ENCODE results near the gene CAD. TPM values are rescaled to one million over a fixed set of nuclear protein-coding genes. Genes with fewer than 3 reads are reported as not detected.

Gene CAD
- total RNA-seq, 1 donor from 2014 or later: 51.2 TPM

GRCh38 chr2:27211943-27212625 is 5.1 kb upstream of the CAD start, which contains the start of the genes ATRAID and SLC5A6:
Gene ATRAID, plus strand, starts transcription at chr2:27212041. Its CDS starts 328 bp downstream, at chr2:27212369.
Gene SLC5A6, minus strand, starts transcription at chr2:27212268. Its CDS starts 4,618 bp downstream, at chr2:27207650.
- Histone ChIP-seq H3K4me2 (ENCODE audit: low read length) (peak within 1 kb of the TSS; percentile 90), H3K4me3 (ENCODE audit: insufficient read depth, low read depth, low read length) (peak within 1 kb of the TSS; percentile 80), H3K36me3 (ENCODE audit: insufficient read depth, low read length) (peaks cover 16% of the 10 kb centered on the region), H3K4me1 (ENCODE audit: insufficient read depth, low read length) (peaks cover 15% of the 10 kb centered on the region), H4K20me1 (ENCODE audit: insufficient read depth, low read length) (peaks cover 3% of the 10 kb centered on the region), H2AFZ (ENCODE audit: low read depth, low read length) (peak within 1 kb of the TSS; percentile 94), H3K79me2 (ENCODE audit: insufficient read depth, low read length) (peaks cover 21% of the 10 kb centered on the region), H3K9ac (ENCODE audit: low read length) (peak within 1 kb of the TSS; percentile 93), H3K9me3 (ENCODE audit: insufficient read depth, low read depth, low read length) (no peaks in the 10 kb centered on the region), H3K27ac (ENCODE audit: low read depth, low read length) (peak within 1 kb of the TSS; percentile 92), H3K27me3 (ENCODE audit: insufficient read depth, low read length) (no peaks in the 10 kb centered on the region)
- H3K4me1 Mint-ChIP-seq (ENCODE audit: low read depth, unreplicated experiment): peaks cover 23% of the 10 kb centered on the region
- H3K9me3 Mint-ChIP-seq (ENCODE audit: unreplicated experiment): no peaks in the 10 kb centered on the region
- FAIRE-seq: no peak
- TF ChIP-seq CTCF (IDR thresholded peaks at IDR 0.05; ENCODE audit: insufficient read depth, low read depth, low read length) (no peak), EZH2 (IDR thresholded peaks at IDR 0.05; ENCODE audit: insufficient read depth, low read length) (no peak)
- H3K27ac Mint-ChIP-seq (ENCODE audit: unreplicated experiment): peak within 1 kb of the TSS; percentile 99
- peak; percentile 76 for DNase-seq (ENCODE audit: low read depth)
- H3K27me3 Mint-ChIP-seq (ENCODE audit: low read depth, unreplicated experiment): no peaks in the 10 kb centered on the region
- H3K4me3 Mint-ChIP-seq (ENCODE audit: unreplicated experiment): peak within 1 kb of the TSS; percentile 95
- H3K36me3 Mint-ChIP-seq (ENCODE audit: low read depth, unreplicated experiment): peaks cover 13% of the 10 kb centered on the region

- Histone ChIP-seq H3K27ac (ENCODE audit: low read depth, low read length) (peak overlapping the region; percentile 92), H3K9ac (ENCODE audit: low read length) (peak overlapping the region; percentile 93), H3K4me3 (ENCODE audit: insufficient read depth, low read depth, low read length) (peak overlapping the region; percentile 74), H2AFZ (ENCODE audit: low read depth, low read length) (peak overlapping the region; percentile 94), H3K9me3 (ENCODE audit: insufficient read depth, low read depth, low read length) (no peaks in the 10 kb centered on the region), H3K4me1 (ENCODE audit: insufficient read depth, low read length) (peaks cover 15% of the 10 kb centered on the region), H4K20me1 (ENCODE audit: insufficient read depth, low read length) (no peaks in the 10 kb centered on the region), H3K27me3 (ENCODE audit: insufficient read depth, low read length) (no peaks in the 10 kb centered on the region), H3K79me2 (ENCODE audit: insufficient read depth, low read length) (peaks cover 27% of the 10 kb centered on the region), H3K4me2 (ENCODE audit: low read length) (peak overlapping the region; percentile 90), H3K36me3 (ENCODE audit: insufficient read depth, low read length) (peaks cover 14% of the 10 kb centered on the region)
- Mint-ChIP-seq H3K4me1 (ENCODE audit: low read depth, unreplicated experiment) (peaks cover 23% of the 10 kb centered on the region), H3K27ac (ENCODE audit: unreplicated experiment) (peak overlapping the region; percentile 99), H3K36me3 (ENCODE audit: low read depth, unreplicated experiment) (peaks cover 10% of the 10 kb centered on the region), H3K4me3 (ENCODE audit: unreplicated experiment) (peak overlapping the region; percentile 95), H3K27me3 (ENCODE audit: low read depth, unreplicated experiment) (no peaks in the 10 kb centered on the region), H3K9me3 (ENCODE audit: unreplicated experiment) (no peaks in the 10 kb centered on the region)
- FAIRE-seq (no peak), DNase-seq (ENCODE audit: low read depth) (peak; percentile 70)
- TF ChIP-seq CTCF (IDR thresholded peaks at IDR 0.05; ENCODE audit: insufficient read depth, low read depth, low read length): no peak
- no peak for TF ChIP-seq EZH2 (IDR thresholded peaks at IDR 0.05; ENCODE audit: insufficient read depth, low read length)
Measured at GRCh38 chr2:27212626-27213471, 4.3 kb upstream of the CAD start.

Measured in astrocyte (in vitro differentiated cells and primary cell).